RCC 7860 (cell line): ENCODE results near the gene CTCF.

Experiments used
- DNase-seq: peaks from one replicate; pipeline ENCODE4 v3.0.0-alpha.2; 2015; ENCODE audit warnings: low spot score
- FAIRE-seq: peaks from 2 replicates; lab custom pipeline; 2012; peaks lifted over from hg19 to GRCh38; lab: Jason Lieb, UNC

CTCF gene

DNA sequence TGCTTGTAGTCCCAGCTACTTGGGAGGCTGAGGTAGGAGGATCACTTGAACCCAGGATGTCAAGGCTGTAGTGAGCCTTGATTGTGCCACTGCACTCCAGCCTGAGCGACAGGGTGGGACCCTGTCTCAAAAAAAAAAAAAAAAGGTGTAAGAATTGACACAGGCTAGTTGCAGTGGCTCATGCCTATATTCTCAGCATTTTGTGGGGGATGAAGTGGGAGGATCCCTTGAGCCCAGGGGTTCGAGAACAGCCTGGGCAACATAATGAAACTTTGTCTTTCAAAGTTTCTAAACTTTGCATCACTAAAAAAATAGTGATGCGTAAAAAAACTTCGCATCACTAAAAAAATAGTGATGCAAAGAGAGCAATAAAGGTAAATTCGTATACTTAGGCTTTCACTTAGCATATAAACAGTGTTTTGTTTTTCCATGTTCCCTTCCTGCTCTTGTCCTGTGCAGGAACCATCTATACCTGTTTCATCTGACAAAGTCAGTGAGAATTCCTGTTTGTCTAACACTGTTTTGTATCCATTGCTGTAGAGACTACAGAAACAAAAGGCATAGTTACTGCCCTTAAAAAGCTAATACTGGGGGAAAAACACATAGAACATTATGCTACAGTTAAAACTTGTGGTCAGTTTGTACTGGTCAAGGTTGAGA lies 32.1 kb downstream of the CTCF start:
- no peak for DNase-seq
- FAIRE-seq: no peak

DNA sequence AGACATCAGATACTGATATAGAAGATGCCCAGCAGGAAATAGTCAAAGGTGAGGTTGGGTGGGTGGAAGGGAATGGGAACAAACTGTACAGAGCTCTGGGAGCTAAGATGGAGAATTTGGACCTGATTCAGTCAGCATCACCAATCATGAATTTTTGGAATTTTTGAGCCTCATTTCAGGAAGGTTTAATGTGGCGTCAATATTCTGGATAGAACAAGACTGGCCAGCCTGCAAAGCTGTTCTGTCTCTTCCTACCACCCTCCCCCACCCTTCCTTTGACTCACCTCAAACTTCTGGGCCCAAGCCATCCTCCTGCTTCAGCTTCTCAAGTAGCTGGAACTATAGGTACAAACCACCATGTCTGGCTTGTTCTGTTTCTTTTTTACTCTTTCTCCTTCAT lies 32.6 kb downstream of the CTCF start:
- DNase-seq: no peak

DNA sequence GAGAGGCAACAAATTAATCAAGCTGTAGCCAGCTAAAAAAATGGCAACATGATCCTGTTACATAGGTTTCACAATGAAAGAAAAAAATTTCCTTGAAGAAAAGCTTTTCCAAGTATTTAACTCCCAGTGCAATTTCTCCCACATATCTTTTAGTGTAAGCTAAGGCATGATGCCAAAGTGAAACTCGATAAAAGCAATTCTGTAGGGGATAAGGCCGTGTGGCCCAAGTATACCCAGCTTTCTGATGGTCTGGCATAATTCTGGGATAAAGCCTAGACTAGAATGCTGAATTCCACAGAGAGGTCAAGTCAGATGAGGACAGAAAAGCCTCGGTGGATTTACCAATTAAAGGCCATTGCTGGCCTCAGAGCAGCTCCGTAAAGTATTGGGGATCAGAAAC lies 36.2 kb downstream of the CTCF start:
- DNase-seq (no peak), FAIRE-seq (no peak)

More for the DNA sequence above, 32.6 kb downstream of the CTCF start:
- no peak for FAIRE-seq

DNA sequence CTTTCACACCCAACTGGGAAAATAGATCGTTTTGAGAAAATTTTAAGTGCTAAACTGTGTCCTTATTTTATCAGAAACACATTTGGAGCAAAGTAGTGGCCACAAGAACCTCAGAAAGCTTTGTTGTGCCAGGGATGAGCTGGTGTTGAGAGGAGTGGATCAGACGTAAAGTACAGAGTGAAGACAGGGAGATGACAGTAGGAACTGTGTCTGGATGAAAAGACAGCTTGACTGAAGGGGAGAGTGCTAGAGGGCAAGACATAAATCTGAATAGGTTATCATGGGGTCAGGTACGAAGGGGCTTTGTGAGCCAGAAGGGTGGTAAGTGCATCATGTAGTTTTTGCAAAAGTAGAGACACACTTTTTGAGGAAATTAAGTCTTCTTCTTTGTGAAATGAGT lies 43.3 kb downstream of the CTCF start:
- no peak for DNase-seq
- FAIRE-seq: no peak

DNA sequence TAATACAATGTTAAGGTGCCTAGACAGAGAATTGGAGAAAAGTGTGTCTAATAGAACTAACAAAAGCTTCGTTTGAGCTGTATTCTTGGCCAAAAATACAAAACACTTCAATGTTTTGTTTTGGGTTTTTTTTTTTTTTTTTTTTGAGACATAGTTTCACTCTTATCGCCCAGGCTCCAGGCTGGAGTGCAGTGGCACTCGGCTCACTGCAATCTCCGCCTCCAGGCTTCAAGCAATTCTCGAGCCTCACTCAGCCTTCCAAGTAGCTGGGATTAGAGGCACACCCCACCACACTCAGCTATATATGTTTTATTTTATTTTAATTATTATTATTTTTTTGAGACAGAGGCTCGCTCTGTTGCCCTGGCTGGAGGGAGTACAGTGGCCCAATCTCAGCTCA lies 44.3 kb downstream of the CTCF start:
- FAIRE-seq: no peak
- DNase-seq: no peak

DNA sequence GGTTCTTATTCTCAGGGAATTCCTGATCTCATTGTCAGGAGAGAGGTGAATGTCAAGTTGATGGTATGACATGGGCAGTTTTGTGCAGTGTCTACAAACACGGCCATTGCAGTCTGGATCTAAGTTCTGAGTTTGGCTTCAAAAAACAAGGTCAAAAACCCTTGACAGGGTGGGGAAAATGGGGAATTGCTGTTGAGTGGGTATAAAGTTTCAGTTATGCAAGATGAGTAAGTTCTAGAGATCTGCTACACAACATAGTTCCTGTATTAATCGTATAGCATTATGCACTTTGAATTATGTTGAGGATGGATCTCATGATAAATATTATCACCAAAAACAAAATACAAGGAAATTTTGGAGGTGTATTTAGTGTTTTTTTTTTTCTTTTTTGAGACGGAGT lies 46.0 kb downstream of the CTCF start:
- FAIRE-seq: no peak
- no peak for DNase-seq

DNA sequence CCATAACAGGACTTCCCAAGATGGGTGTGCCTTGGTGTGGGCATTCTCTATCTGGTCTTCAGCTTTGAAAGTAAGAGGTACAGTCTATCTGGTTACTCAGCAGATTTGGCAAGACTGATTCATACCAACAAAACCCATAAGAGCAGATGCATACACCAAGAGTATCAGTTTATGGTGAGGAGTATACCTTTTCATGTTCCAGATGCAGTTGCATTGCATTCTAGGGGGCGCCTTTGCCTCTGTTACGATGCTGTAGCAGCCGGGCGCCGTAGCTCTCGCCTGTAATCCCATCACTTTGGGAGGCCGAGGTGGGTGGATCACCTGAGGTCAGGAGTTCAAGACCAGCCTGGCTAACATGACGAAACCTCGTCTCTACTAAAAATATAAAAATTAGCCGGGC lies 51.5 kb downstream of the CTCF start:
- FAIRE-seq: no peak
- DNase-seq: no peak

DNA sequence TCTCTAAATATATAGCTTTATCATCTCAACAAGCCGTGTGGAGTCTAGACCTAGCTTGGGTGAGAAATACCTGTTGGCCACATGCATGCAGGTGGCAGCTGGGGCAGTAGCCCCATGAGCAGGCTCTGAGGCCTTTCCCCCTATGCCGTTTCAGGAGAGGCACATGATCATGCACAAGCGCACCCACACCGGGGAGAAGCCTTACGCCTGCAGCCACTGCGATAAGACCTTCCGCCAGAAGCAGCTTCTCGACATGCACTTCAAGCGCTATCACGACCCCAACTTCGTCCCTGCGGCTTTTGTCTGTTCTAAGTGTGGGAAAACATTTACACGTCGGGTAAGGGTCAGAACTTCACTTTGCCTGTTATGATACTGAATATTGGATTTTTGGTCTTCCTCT lies 65.9 kb downstream of the CTCF start:
- FAIRE-seq: no peak
- no peak for DNase-seq

DNA sequence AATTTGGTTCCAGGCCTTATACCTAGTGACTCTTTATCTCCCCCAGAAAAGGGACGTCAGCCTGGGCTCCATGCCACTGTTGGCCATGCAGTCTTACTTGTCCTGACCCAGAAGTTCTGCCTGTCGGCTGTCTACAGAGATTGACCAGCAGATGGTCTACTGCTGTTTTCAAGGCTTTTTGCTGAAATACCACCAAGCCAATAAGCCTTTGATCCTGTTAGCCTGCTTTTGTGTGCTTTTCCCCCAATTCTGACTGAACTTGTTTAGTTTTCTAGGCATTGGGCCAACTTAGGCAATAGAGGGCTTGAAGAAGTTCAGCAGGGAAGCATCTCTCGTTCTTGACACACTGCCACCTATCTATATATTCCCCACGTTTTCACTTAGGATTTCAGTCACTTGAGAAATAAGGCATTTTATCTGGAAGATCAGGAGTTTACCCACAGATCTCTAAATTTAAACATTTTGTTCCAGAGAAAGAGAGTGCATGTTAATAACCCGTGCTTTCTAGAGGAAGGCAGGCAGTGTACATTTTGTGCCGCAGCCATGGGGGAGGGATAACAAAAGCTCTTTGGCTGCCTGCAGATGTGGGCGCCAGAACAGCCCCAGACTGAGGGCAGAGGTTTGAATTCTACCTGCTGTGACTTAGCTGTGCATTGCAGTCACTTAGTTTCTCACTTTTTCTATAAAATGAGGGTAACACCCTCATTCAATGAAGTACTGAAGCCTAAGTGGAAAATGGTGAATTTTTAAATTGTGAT lies 70.3 kb downstream of the CTCF start:
- FAIRE-seq (no peak), DNase-seq (no peak)

DNA sequence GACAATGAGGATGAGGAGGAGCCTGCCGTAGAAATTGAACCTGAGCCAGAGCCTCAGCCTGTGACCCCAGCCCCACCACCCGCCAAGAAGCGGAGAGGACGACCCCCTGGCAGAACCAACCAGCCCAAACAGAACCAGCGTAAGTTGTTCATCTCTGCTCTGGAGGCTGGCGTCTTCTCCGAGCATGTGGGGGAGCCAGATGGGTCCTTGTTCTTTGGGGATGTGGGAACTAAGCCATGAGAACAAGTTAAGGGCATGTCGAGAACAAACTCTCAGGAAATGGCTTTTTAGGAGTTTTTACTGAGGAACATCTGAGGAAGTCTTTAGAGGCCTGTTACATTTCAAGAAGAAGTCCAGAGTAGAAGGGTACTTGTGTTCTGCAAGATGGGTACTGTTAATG lies 74.4 kb downstream of the CTCF start:
- DNase-seq (no peak), FAIRE-seq (no peak)

DNA sequence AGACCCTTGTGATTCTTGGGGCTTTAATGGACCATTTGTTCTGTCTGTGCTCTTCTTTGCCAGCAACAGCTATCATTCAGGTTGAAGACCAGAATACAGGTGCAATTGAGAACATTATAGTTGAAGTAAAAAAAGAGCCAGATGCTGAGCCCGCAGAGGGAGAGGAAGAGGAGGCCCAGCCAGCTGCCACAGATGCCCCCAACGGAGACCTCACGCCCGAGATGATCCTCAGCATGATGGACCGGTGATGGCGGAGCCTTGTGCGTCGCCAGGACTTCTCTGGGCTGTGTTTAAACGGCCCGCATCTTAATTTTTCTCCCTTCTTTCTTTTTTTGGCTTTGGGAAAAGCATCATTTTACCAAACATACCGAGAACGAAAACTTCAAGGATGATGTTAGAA lies 75.3 kb downstream of the CTCF start:
- FAIRE-seq: no peak
- DNase-seq: no peak

DNA sequence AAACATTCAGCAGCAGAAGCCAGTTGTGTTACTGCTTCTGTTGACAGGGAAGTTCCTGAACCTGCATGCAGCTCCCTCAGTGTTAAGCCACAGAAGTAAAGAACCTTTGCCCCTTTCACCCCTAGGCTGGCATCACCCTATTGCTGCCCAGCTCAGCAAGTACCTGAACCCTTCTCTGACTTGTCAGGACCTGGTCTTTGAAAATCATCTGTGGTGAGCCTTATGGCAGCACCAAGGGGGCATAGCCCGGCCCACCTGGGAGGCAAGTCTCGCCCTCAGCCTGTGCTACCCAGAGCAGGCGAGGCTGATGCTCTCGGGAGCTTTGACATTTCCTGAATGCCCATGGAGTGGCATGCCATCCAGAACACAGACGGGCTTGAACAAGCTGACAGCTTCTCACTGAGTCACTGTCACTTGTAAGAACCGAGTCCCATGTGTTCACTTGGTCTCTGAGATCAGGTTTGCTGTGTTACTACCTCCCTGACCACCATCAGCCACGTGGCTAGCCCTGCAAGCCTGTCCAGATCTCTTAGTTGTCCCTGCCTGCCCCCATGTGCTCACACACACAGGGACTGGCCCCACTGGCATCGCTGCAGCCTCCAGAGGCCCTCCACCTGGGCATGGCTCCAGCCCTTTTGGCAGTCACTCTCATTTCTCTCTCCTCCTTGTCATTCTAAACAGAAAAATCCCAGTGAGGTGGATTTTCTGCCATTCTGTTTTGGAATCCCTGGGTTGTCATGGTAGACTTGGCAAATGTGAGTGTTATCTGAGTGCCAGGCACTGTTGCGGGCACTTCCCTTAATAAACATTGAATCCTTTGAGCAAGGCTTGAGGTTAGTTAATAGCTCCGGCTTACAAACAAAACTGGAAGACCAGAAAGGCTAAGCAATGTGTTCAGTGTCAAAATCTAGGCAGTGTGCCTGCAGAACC lies 79.7 kb downstream of the CTCF start:
- FAIRE-seq (no peak), DNase-seq (no peak)

DNA sequence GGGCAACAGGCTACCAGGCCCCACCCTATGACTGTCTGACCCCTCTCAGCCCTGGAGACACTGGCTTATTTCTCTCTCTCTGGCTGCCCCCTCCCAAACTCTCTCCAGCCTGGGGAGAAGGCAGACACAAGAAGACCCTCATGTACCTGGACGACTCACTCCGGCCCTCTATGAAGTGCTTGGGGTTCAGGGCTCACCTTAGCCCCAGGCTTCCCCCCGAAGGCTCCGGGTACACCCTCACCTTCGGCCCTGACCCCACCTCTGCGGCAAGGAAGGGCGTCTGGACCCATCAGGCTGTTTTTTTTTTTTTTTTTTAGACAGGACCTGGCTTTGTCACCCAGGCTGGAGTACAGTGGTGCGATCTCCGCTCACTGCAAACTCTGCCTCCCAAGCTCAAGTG lies 81.7 kb downstream of the CTCF start:
- FAIRE-seq: no peak
- no peak for DNase-seq

DNA sequence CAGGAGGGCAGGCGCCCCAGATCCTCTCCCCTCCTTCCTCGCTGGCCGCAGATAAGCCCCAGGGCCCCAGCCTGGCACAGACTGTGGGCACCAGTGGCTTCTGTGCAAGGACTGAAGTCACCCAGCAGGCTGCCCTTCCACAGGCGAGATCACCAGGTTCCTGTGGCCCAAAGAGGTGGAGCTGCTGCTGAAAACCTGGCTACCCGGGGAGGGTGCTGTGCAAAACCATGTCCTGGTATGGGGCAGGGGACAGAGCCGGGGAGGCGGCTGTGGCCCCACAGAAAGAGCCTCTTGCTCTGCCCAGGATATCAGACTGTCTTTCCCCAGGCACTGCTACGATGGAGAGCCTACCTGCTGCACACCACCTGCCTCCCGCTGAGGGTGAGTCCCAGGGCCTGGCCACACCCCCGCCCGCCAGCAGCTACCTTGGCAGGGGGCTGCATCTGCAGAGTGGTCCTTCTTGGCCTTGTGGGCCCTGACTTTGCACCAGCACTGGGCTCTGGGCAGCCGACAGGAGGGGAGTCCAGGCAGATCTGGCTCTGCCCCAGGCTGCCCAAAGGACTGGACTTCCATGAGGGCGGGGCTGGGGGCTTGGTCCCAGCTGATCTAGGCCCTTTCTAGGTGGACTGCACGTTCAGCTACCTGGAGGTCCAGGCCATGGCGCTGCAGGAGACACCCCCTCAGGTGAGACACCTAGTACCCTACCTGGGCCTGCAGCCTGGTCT lies 83.2 kb downstream of the CTCF start:
- FAIRE-seq (no peak), DNase-seq (no peak)

DNA sequence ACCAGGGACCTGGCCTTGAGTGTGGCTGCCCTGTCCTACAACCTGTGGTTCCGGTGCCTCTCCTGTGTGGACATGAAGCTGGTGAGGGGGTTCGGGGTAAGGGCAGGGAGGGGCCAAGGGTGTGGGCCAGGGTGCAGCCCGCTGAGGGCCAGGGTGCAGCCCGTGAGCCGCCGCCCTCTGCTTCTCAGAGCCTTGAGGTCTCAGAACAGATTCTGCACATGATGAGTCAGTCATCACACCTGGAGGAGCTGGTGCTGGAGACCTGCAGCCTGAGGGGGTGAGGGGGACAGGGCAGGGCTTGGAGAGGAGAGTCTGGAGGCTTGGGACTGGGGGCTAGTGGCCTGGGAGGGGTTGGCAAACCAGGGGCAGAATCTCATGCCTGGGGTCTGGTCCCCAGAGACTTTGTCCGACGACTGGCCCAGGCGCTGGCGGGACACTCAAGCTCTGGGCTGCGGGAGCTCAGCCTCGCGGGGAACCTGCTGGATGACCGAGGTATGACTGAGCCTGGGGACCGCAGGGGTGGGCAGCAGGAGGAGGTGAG lies 84.9 kb downstream of the CTCF start:
- DNase-seq: no peak
- FAIRE-seq: no peak

DNA sequence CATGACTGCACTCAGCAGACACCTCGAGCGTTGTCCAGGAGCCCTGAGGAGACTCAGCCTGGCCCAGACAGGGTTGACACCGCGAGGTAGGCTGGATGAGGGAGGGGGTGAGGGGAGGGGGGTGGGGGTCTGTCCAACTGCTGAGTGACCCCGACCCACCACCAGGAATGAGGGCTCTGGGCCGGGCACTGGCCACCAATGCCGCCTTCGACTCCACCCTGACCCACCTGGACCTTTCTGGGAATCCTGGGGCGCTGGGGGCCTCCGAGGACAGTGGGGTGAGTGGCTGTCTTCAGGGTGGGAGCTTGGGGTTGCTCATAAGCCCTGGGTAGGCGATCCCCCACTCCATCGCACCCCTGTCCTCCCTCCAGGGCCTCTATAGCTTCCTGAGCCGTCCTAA lies 85.4 kb downstream of the CTCF start:
- FAIRE-seq: no peak

DNA sequence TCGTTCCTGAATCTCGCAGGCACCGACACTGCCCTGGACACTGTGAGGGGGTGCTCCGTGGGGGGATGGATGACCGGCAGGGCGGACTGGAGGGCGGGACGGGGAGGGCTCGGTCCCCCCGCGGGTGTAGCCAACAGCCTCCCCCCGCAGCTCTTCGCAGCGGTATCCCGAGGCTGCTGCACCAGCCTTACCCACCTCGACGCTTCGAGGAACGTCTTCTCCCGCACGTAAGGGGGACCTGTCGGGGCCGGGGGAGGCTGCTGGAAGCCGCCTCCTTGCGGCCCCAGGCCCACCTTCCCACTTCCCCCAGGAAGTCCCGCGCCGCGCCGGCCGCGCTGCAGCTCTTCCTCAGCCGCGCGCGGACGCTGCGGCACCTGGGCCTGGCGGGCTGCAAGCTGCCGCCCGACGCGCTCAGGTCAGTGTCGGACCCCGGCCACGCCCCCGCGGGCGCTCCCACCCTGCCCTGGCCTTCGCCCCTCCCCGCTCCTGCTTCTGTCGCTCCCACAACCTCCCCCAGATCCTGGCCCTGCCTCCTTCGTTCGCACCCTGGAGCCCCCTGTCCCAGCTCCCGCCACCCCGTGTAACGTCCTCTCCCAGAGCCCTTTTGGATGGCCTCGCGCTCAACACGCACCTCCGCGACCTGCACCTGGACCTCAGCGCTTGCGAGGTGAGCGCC lies 85.9 kb downstream of the CTCF start:
- DNase-seq (no peak), FAIRE-seq (no peak)

More for the DNA sequence above, 85.4 kb downstream of the CTCF start:
- no peak for DNase-seq

DNA sequence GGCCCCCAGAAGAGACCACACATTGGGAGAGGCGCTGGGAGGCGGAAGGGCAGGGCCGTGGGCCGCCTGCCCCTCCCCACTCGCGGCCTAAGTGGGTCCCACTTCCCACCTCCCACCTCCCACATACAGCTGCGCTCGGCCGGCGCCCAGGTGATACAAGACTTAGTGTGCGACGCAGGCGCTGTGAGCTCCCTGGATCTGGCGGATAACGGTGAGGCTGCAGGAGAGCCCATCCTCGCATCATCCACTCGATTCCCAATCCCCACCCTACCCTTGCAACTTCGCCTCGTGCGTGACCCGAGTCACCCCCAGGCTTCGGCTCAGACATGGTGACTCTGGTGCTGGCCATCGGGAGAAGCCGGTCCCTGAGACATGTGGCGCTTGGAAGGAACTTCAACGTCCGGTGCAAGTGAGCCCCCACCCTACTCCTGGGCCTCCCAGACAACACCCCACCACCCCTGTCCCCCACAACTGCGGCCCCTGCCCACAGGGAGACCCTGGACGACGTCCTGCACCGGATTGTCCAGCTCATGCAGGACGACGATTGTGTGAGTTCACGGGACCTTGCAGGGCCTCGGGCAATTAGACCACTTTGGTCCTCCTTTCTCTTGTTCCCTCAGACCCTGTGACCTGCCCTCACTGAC lies 86.6 kb downstream of the CTCF start:
- FAIRE-seq (no peak), DNase-seq (no peak)

DNA sequence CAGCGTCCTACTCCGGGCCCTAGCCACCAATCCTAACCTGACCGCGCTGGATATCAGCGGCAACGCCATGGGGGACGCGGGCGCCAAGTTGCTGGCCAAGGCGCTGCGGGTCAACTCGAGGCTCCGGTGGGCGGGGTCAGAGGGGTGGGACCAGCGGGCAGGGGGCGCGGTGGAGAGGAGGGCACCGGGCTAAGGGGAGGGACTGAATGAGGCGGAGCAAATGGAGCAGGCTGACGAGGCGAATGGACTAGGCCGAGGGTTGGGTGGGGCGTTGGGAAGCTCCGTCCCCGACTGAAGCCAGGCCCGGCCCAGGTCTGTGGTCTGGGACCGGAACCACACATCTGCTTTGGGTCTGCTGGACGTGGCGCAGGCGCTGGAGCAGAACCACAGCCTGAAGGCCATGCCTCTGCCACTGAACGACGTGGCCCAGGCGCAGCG lies 87.2 kb downstream of the CTCF start:
- DNase-seq (no peak), FAIRE-seq (no peak)

DNA sequence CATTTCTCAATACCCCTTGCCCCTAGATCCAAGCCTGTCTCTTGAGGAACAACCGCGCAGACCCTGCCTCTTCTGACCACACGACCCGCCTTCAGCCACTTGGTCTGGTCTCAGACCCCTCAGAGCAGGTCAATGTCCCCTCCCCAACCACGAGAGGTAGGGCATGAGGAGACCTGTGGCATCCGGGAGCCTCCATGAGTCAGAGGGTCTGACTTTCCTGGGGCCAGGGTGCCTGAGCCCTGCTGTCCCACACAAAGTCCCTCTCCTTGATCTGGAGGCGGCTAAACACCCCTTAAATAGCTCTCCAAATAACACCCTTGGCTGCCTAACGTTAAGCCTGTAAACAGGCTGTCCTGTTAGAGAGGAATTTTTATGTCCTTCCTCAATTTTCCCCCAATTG lies 87.7 kb downstream of the CTCF start:
- FAIRE-seq: no peak
- DNase-seq: no peak
